MG63 (cell line): ENCODE results near the gene RAB27B. TPM values are rescaled to one million over a fixed set of nuclear protein-coding genes. Genes with fewer than 3 reads are reported as not detected.
"Not testable (repeated sequence)": the region's sequence is repeated elsewhere in the genome, so short reads cannot be mapped to it uniquely, and the experiment has no call there.

Source experiments
- DNase-seq: peaks from one replicate; pipeline ENCODE4 v3.0.0-alpha.2; 2020
- H3K27me3 ChIP-seq: fragments of 250-450 bp; sonication (Bioruptor Pico); 2 replicates; pipeline ENCODE4 v1.5.1; 2020; ENCODE audit warnings: mild to moderate bottlenecking, moderate library complexity
- H3K36me3 ChIP-seq: fragments of 250-450 bp; sonication (Bioruptor Pico); 2 replicates; pipeline ENCODE4 v1.5.1; 2020; ENCODE audit warnings: mild to moderate bottlenecking, moderate library complexity
- H3K4me3 ChIP-seq: fragments of 250-450 bp; sonication (Bioruptor Pico); 2 replicates; pipeline ENCODE4 v1.5.1; 2020; ENCODE audit warnings: mild to moderate bottlenecking, moderate library complexity
- H3K9me3 ChIP-seq: fragments of 250-450 bp; sonication (Bioruptor Pico); 2 replicates; pipeline ENCODE4 v1.5.1; 2020; ENCODE audit warnings: mild to moderate bottlenecking, moderate library complexity
- total RNA-seq: library from RNA; depleted of rRNA; stranded (reverse); fragments of >200 nt; shearing (Covaris generic); gene quantifications from 2 replicates; pipeline ENCODE4 v1.2.3, GENCODE V29; 2014; ENCODE audit warnings: low replicate concordance

The RAB27B gene
- total RNA-seq, 1 experiment from 2014 or later = not detected

GRCh38 chr18:54848121-54848520 lies 19.8 kb downstream of the RAB27B start:
- no peaks in the 10 kb centered on the region for H3K36me3 ChIP-seq
- no peaks in the 10 kb centered on the region for H3K27me3 ChIP-seq
- no peaks in the 10 kb centered on the region for H3K9me3 ChIP-seq
- no peak overlapping the region for H3K4me3 ChIP-seq
- DNase-seq = no peak

- no peak overlapping the region for H3K4me3 ChIP-seq
- no peaks in the 10 kb centered on the region for H3K9me3 ChIP-seq
- no peaks in the 10 kb centered on the region for H3K27me3 ChIP-seq
- DNase-seq = no peak
- no peaks in the 10 kb centered on the region for H3K36me3 ChIP-seq
Measured at GRCh38 chr18:54849683-54850082, 21.4 kb downstream of the RAB27B start.

- DNase-seq = no peak
- H3K9me3 ChIP-seq = no peaks in the 10 kb centered on the region
- no peak overlapping the region for H3K4me3 ChIP-seq
- no peaks in the 10 kb centered on the region for H3K36me3 ChIP-seq
- no peaks in the 10 kb centered on the region for H3K27me3 ChIP-seq
Measured at GRCh38 chr18:54850598-54850997, 22.3 kb downstream of the RAB27B start.

DNA sequence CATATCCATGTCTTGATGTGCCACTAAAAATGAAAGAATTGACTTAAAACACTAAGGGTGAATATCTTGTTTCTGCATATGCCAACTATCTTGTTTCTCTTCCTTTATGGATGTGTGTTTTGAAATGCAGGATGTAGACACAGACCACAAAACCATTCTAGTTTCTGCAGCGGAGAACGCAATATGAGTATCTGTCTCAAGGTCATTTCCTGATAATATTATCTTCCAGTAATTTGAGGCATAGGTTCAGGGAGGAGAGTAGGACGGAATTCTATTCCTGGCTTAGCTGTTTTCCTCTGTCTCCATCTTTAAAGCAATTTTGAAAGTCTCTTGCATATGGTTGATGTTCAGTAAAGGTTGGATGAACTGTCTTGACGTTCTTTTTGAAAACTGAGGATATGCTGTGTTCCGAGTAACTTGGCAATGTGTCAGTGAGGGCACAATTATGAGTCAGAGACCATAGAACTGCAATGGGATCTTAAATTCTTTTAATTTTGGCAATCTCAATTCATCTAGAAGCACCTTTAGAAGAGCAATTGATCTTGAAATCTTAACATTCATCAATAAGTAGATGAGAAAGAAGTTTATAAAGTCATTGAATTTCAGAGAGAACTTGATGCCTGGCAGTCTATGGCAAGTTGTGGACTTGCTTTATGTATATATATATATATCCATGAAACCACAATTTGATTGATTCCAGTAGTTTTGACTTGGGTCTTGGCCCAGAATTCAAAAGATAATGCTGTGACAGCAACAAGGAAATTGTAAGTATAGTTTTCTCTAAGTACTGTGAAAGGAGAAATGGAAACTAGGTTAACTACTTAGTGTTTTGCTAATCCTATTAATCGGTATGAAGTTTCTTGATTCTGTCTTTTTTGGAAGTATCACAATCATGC lies 24.8 kb downstream of the RAB27B start:
- Histone ChIP-seq H3K4me3 (no peak overlapping the region), H3K9me3 (no peaks in the 10 kb centered on the region), H3K36me3 (no peaks in the 10 kb centered on the region), H3K27me3 (no peaks in the 10 kb centered on the region)
- no peak for DNase-seq

DNA sequence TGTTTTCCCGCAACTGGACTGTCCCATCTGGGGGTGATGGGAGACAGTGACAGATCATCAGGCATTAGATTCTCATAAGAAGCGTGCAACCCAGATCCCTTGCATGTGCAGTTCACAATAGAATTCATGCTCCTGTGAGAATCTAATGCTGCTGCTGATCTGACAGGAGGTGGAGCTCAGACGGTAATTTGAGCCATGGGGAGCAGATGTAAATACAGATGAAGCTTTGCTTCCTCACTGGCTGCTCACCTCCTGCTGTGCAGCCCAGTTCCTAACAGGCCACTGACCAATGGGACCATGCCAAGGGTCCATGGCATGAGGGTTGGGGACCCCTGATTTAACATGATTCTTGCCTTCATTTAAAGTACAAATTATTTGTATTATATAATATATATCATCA lies 26.8 kb downstream of the RAB27B start:
- not testable (repeated sequence) for H3K9me3 ChIP-seq, H3K36me3 ChIP-seq, DNase-seq, H3K4me3 ChIP-seq, H3K27me3 ChIP-seq

- no peak for DNase-seq
- Histone ChIP-seq H3K4me3 (no peak overlapping the region), H3K27me3 (no peaks in the 10 kb centered on the region), H3K9me3 (no peaks in the 10 kb centered on the region), H3K36me3 (no peaks in the 10 kb centered on the region)
Measured at GRCh38 chr18:54856105-54856646, 27.9 kb downstream of the RAB27B start.

GRCh38 chr18:54857499-54857898 lies 29.2 kb downstream of the RAB27B start:
- Histone ChIP-seq H3K9me3 (no peaks in the 10 kb centered on the region), H3K4me3 (no peak overlapping the region), H3K36me3 (no peaks in the 10 kb centered on the region), H3K27me3 (no peaks in the 10 kb centered on the region)
- DNase-seq = no peak

DNA sequence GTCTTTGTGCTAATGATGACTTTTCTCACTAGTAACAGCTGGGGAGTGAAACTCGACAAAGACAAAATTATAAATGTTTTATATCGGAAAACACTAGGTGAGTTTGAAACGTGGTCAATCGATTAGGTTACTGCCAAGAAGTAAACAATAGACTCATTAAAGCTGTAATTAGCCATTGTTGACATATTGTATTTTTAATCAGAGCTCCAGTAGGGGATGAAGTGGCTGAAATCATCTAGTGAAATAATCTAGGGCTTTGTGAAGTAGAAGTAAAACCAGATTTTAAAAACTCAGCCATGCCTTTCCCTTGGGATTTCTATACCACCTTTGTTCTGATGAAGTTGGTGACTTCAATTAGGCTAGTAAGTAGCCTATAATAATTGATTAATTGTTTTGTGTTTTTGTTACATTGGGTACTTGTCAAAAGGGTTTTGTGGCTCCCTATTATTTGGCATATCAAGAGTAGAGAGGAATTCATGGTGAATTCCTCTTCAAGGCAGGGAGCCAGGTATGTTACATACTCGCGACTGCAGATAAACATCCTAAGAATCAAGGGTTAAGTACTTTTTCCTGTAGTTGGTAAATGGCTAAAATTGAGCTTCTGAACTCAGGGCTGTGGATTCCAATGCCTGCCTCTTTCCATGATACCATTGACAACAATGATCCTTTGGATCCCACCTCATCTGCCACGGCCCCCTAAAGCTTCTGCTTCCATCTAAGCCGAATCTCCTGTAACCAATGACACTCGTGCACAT lies 31.6 kb downstream of the RAB27B start:
- Histone ChIP-seq H3K9me3 (no peaks in the 10 kb centered on the region), H3K4me3 (no peak overlapping the region), H3K27me3 (no peaks in the 10 kb centered on the region), H3K36me3 (no peaks in the 10 kb centered on the region)
- no peak for DNase-seq

DNA sequence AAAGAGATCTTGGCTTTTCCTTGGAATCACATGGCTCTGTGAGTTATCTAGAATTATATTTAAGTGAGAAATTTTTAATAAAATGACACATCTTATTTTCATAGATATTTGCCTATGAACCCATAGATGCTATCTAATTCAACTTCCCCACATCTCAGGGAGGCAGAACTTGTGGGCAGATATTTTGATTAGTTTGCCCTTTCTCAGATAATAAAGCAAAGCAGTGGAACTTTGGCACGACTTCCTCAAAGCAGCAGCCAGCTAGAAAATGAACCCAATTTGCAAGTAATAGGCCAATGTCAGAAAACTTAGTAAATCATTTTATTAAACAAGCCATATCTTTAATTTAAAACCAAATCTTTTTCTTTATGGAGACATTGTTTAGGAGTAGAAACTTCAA lies 32.7 kb downstream of the RAB27B start:
- Histone ChIP-seq H3K4me3 (no peak overlapping the region), H3K36me3 (no peaks in the 10 kb centered on the region), H3K9me3 (no peaks in the 10 kb centered on the region), H3K27me3 (no peaks in the 10 kb centered on the region)
- DNase-seq = no peak

GRCh38 chr18:54867131-54867530 lies 38.9 kb downstream of the RAB27B start:
- H3K27me3 ChIP-seq = no peaks in the 10 kb centered on the region
- H3K9me3 ChIP-seq = no peaks in the 10 kb centered on the region
- no peak overlapping the region for H3K4me3 ChIP-seq
- H3K36me3 ChIP-seq = no peaks in the 10 kb centered on the region
- DNase-seq = no peak

DNA sequence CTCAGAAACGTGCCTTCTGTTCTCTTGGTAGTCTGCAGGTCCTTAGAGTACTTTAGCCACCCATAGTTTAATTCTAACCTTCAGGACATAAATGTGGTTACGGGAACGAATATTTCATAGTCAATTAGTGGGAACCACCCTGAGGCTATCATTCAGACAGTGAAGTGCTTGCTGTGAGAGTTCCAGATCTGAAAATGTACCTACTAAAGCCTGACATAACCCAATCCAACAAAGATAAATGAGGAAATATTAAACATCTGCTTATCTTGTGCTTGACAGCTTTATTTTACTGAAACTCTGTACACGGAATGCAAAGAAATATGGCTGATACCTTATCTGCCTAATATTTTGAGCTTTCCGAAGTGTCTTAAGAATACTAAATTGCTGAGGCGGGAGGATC lies 43.0 kb downstream of the RAB27B start:
- Histone ChIP-seq H3K9me3 (no peaks in the 10 kb centered on the region), H3K4me3 (no peak overlapping the region), H3K27me3 (no peaks in the 10 kb centered on the region), H3K36me3 (no peaks in the 10 kb centered on the region)
- no peak for DNase-seq

- H3K9me3 ChIP-seq = no peaks in the 10 kb centered on the region
- DNase-seq = no peak
- H3K36me3 ChIP-seq = no peaks in the 10 kb centered on the region
- H3K4me3 ChIP-seq = no peak overlapping the region
- no peaks in the 10 kb centered on the region for H3K27me3 ChIP-seq
Measured at GRCh38 chr18:54872681-54873080, 44.4 kb downstream of the RAB27B start.

- Histone ChIP-seq H3K27me3 (no peaks in the 10 kb centered on the region), H3K9me3 (no peaks in the 10 kb centered on the region), H3K36me3 (no peaks in the 10 kb centered on the region), H3K4me3 (no peak overlapping the region)
- no peak for DNase-seq
Measured at GRCh38 chr18:54873884-54874255, 45.6 kb downstream of the RAB27B start.

- no peaks in the 10 kb centered on the region for H3K36me3 ChIP-seq
- H3K9me3 ChIP-seq = no peaks in the 10 kb centered on the region
- H3K4me3 ChIP-seq = no peak overlapping the region
- no peak for DNase-seq
- no peaks in the 10 kb centered on the region for H3K27me3 ChIP-seq
Measured at GRCh38 chr18:54875063-54875462, 46.8 kb downstream of the RAB27B start.

DNA sequence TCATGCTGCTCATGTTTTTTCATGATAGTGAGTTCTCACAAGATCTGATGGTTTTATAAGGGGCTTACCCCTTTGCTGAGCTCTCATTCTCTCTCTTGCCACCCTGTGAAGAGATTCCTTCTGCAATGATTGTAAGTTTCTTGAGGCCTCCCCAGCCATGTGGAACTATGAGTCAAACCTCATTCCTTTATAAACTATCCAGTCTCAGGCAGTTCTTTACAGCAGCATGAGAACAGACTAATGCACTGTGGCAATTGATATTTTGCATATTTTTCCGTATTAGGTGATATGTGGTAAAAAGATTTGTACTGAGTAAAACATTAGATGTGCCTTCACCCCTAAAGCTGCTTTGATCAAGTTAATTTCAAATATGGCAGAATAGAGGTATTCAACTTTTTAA lies 48.8 kb downstream of the RAB27B start:
- Histone ChIP-seq H3K4me3 (no peak overlapping the region), H3K27me3 (no peaks in the 10 kb centered on the region), H3K9me3 (no peaks in the 10 kb centered on the region), H3K36me3 (no peaks in the 10 kb centered on the region)
- DNase-seq = no peak

DNA sequence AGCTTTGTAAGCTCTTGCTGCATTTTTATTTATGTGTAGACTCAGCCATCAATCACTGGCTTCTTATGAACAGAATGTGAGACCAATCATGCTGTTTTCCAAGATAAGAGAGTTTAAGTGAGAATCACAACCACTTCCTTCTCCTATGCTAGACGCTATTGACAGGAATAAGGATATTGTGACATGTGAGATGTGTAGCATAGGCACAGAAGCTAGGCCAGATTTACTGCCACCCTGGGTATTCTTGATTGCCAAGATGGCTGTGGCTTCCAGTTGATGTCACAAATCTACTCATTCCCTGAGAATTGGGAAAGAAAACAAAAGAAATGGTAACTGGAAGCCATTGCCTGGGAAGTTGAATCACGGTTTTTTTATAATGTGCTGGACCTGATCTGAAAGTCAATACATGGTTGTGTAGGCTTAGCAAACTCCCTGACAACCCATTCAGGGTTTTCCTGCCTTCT lies 49.9 kb downstream of the RAB27B start:
- Histone ChIP-seq H3K36me3 (no peaks in the 10 kb centered on the region), H3K9me3 (no peaks in the 10 kb centered on the region), H3K4me3 (no peak overlapping the region), H3K27me3 (no peaks in the 10 kb centered on the region)
- DNase-seq = no peak

DNA sequence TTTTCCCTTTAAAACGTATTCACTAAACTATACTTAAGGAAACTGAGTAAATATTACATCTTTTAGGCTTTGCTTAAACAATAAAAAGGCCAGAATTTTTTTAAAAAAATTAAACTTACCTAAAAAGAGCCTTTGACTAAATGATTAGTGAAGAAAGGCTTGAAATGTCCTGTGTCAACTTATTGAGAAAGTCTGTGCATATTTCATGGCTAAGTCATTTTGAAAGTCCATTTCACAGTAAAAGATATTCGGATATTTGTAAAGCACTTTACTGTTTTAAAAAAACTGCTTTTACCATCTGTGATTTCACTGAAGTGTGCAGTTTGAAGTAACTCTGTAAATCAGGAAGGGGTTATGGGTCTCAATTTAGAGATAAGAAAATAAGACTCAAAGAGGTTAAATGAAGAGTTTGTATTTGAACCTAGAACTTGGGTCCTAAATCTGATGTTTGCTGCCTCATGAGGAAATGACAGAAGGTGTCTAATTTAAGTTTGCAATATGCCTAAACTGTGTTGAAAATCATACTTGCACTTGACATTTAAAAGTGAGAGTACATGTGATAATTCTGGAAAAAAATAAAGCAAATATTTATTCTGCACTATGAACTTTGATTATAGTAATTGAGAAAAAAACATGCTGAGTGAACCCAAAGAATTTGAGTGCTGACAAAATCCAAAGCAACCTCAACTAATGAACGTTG lies 50.5 kb downstream of the RAB27B start:
- Histone ChIP-seq H3K27me3 (no peaks in the 10 kb centered on the region), H3K36me3 (no peaks in the 10 kb centered on the region), H3K9me3 (no peaks in the 10 kb centered on the region), H3K4me3 (no peak overlapping the region)
- no peak for DNase-seq
